Stimulated activated CD8-positive, alpha-beta memory T cell treated with anti-CD3 and anti-CD28 coated beads, Interleukin-12 subunit alpha, Interleukin-12 subunit beta, amount 100 ng/mL, for 24 hours (primary cell): ENCODE results near the gene PDGFA.
"Not testable (repeated sequence)": the region's sequence is repeated elsewhere in the genome, so short reads cannot be mapped to it uniquely, and the experiment has no call there.

Experiments used
- DNase-seq: peaks from one replicate; pipeline ENCODE4 v3.0.0-alpha.2; 2020; ENCODE audit errors: extremely low read depth

PDGFA gene

DNA sequence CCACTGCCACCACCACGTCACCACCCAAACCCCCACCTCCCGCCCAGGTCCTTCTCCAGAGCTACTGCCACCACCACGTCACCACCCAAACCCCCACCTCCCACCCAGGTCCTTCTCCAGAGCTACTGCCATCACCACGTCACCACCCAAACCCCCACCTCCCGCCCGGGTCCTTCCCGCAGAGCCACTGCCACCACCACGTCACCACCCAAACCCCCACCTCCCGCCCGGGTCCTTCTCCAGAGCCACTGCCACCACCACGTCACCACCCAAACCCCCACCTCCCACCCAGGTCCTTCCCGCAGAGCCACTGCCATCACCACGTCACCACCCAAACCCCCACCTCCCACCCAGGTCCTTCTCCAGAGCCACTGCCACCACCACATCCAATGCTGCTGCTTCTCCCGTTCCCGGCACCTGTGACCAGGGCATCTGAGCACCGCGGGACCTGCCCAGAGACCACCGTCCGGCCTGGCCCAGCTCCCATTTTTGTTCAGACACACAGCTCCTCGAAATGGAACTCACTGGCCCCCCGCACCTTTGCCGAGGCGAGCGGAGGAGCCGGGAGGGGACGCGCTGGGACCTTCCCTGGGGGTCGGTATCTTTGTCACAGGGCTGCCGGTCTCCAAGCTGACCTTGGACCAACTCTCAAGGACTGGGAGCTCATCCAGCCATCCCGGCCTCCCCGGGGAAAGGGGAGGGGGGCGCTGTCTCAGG is 32.7 kb upstream of the PDGFA start:
- DNase-seq: not testable (repeated sequence)

DNA sequence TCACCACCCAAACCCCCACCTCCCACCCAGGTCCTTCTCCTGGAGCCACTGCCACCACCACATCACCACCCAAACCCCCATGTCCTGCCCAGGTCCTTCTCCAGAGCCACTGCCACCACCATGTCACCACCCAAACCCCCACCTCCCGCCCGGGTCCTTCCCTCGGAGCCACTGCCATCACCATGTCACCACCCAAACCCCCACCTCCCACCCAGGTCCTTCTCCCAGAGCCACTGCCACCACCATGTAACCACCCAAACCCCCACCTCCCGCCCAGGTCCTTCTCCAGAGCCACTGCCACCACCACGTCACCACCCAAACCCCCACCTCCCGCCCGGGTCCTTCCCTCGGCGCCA is 31.9 kb upstream of the PDGFA start:
- not testable (repeated sequence) for DNase-seq

DNA sequence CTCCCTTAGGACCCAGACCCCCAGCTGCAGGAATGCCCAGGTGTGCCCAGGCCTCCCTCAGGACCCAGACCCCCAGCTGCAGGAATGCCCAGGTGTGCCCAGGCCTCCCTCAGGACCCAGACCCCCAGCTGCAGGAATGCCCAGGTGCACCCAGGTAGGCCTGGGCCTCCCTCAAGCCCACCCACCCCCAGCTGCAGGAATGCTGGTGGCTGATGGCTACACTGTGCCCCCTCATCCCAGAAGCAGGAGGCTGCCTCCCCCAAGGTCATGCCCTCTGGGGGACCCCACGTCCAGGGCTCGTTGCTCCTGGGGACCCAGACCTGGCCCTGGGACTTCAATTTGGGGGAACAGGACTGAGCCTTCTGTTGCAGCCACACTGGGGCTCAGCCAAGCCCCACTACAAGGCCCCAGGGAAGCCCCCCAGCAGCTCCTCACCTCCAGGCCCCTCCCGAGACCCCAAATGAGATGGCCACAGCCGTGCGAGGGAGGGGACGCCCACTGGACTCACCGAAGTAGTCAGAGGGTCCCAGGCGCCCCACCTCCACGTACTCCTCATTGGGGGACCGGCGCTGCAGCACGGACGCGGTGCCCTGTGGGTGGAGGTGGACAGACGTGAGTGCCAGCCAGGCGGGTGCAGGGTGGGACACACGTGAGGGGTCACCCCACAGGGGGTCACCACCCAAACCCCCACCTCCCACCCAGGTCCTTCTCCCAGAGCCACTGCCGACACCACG is 31.4 kb upstream of the PDGFA start:
- no peak for DNase-seq

DNA sequence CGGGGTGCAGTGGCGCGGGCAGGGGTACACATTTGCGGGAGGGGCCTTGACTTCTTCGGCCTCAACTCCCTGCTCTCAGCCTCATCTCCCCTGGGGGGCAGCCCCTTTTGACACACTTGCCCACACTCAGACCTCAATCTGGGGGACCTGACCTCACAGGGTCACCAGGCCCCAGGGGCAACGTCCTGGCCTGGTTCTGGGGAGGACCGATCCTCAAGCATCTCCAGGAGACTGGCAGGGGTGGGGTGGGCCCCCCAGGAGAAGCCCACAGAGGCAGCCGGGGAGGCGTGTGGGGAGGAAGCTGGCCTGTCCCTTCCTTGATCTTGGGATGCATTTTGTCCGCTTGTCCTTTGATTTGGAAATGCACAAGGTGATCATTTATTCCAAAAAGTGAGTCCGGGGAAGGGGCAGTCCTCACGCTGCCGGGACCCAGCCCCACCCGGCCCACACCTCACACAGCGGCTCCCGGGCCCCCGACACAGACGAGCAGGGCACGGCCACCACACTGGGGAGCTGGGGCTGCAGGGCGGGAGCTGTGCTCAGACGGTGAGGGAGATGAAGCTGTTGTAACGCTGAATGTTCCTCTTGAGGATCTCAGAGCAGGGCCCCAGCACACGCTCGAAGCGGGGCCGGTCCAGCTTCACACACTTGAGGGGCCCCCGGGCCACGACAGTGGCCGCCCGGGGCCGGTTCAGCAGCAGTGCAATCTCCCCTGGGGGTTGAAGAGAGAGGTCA is 30.4 kb upstream of the PDGFA start:
- DNase-seq: no peak

DNA sequence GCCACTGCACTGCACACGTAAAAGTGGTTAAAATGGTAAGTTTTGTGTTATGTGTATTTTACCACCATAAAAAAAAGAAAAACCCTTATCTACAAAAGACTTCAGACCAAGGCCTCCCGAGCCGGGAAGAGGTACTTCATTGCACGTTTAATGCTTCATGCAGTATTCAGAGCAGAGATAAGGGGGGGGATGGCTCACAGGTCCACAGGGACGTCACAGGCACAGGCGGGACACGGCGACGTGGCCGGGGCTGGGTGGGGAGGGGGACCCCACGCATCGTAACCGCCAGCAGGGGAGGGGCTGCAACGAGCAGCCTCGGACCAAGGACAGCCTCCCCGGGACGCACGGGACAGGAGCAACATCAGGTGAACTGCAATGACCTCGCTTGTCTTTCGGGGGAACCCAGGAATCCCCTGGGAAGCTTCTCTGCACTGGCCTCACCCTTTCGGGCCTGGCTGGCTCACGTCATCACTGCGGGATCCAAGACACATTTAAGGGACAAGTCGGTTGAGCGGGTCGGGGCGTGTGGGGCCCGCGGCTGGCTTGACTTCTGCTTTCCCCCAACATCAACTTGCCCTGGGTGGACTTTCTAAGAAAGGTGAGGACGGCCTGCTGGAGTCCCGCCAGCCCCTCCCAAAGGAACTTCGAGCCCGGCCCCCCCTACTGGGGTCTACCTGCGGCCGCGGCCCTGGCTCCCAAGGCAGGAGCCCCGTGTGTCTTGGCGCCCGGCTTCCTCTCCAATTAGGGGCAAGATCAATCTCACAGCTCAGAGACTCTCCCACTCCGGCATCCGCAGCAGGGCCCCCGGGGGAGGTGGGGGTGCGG is 29.6 kb upstream of the PDGFA start:
- DNase-seq: no peak

DNA sequence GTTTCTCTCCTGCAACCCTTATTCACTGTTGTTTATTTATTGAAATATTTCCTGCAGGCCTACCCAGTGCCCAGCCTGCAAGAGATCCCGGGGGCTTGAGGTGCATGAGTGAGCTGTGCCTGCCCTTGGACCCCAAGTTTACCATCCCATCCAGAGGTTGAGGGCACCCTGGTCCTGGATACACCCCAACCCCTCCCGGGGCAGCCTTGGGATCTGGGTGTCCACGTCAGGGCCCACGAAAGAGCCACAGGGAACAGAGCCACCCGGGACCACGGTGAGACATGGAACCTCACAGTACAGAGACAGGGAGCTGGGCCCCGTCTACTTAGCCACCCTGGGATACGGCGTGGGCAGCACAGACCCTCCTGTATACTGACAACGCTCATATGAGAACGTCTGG is 28.8 kb upstream of the PDGFA start:
- DNase-seq: no peak

DNA sequence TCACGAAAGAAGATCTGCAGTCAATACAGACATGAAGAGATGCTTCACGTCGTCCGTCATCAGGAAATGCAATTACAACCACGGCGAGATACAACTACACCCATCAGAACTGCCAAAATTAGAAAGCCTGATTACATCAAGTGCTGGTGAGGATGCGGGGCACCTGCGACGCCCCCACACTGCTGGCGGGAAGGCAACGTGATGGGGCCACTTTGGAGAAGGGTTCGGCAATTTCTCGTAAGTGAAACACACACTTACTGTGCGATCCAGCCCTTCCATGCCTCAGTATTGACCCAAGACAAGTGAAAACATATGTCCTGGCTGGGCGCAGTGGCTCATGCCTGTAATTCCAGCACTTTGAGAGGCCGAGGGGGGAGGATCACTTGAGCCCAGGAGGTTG is 25.8 kb upstream of the PDGFA start:
- no peak for DNase-seq

DNA sequence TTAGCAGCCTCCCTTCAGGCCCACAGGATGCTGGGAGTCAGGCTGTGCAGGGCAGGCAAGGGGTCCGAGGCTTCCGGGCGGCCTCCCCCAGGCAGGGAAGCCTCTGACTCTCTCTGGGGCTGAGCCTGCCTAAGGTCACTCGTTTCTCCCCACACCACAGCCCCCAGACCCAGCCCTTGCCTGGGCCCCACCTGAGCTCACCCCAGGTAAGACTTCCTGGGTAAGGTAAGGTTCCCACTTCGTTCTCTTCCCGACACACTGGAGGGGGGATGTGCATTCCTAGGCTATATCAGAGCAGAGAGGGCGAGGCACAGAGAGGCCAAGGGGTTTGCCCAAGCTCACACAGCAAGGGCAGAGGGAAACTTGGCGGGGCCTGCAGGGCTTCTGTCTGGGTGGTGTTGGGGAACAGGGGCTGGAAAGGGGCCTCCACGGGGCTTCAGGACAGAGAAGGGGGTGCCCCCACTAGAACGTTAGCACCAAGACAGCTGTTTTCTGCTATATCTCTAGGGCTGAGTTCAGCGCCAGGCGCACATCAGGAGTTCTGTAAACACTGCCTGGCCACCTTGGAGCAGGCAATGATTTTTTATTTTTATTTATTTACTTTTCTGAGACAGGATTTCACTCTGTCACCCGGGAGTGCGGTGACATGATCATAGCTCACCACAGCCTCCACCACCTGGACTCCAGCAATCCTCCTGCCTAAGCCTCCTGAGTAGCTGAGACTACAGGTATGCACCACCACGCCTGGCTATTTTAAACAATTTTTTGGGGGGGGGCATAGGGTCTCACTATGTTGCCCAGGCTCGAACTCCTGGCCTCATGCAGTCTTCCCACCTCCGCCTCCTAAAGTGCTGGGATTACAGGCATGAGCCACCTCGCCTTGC is 24.9 kb upstream of the PDGFA start:
- DNase-seq: no peak

DNA sequence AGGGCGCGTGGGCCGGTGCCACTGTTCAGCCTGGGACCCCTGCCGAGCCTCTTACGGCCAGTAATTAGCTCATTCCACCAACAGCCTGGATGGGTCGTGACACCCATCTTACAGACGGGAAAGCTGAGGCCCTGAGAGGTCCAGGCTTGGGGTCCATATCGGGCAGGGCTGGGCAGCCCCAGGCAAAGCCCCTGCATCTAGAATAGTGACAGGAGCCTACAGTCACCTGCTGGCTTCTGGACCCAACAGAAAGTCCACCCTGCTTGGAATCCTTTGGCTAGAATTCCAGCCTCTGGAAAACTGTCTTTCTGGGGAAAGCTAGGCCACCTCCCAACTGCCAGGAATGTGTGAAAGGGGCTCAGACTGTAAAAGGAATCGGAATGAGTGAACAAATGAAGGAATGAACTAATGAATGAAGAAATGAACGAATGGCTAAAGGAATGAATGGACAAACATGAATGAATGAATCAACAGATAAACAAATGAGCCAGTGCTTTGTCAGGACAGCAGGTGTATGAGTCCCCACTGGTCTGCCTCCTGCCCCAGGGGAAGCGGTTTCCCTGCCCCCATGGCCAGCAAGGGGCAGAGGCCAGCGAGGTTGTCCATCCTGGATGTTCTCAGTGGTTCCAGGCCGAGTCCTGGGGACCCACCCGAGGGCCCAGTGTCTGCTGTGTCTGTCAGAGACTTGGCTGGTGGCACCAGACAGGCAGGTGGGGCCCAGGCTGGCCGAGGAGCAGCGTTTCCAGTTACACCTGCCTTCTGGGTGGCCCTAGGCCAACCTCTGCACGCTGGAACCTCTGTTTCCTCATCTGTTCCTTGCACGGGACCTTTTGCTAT is 24.1 kb upstream of the PDGFA start:
- no peak for DNase-seq

DNA sequence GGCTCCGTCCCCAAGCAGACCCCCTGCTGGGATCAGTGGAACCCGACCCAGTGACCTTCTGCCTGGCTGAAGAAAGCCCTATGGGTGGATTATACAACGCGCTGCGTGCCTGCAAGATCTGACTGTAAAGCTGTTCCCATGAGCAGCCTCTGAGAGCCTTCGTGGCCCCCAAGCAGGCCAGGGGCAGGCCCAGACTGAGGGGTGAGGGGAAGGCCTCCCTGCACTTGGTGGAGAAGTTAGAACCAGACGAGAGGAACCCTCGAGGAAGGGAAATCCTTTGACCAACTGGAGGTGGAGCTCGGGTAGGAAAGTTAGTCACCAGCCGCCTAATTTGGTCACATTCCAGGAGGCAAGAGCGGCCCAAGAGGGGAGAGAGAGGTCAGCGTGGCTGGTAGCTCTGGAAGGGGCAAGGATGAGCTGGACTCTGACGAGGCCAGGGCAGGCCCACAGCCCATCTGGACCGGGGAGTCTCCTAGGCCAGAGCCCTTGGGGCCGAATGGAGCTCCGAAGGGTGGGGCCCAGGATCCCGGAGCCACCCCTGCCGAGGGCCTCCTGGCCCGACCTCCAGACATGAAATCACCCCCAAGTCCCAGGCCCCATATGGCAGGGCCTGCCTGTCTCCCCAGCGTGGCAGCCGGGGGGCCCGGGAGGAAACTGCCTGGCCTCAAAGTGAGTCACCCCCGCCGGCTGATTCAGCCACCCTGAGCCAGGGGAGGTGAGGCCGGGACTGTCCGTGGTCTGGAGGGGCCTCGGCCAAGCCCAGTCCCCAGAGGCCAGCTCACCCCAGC is 23.3 kb upstream of the PDGFA start:
- no peak for DNase-seq

DNA sequence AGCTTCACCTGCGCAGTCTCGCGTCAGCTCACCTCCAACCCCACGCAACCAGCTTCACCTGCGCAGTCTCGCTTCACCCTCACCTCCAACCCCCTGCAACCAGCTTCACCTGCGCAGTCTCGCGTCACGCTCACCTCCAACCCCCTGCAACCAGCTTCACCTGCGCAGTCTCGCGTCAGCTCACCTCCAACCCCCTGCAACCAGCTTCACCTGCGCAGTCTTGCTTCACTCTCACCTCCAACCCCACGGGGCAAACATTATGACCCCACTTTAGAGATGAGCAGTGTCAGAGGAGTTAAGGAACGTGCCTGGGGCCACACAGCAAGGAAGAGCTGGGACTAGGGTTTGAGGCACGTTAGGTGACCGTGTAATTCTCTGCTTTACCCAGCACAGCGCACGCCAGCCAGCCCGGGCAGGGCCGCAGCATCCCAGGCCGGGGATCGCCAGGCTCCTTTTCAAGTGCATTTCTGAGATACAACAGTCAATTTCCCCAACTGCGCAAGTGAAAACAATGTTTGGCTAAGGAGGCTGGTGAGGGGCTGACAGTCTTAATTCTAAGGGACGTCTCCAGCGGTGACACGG is 22.6 kb upstream of the PDGFA start:
- no peak for DNase-seq

DNA sequence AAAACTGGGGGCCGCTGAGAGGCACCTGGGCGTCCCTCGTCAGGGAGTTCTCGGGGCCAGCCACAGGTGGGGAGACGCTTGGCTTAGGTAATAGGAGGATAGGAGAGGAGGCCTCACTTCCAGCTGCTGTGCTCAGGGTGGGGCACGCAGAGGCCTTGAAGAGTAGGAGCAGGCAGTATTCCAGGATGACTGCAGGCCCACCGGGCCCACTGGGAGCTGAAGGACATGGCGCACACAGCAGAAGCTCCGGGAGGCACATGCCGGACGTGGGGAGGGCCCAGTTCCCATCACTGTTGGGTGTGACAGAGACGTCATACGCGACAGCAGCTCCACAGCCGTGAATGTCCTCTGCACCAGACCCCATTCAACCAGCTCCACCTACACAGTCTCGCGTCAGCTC is 22.0 kb upstream of the PDGFA start:
- DNase-seq: no peak

DNA sequence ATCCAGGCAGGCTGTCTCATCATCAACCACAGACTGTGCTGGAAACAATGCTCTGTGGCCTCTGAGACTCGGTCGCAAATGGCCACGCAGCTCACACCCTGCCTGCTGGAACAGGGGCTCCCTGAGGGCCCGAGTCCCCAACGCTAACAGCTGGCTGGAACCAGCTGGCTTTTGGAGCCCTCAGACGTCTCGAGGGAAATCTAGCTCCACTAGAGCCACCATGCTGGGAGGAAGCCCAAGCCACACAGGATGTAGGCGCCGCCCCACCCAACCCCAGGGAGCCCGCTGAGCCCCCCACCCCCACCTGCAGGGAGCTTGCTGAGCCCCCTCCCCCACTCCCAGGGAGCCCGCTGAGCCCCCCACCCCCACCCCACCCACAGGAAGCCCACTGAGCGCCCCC is 21.4 kb upstream of the PDGFA start:
- no peak for DNase-seq

DNA sequence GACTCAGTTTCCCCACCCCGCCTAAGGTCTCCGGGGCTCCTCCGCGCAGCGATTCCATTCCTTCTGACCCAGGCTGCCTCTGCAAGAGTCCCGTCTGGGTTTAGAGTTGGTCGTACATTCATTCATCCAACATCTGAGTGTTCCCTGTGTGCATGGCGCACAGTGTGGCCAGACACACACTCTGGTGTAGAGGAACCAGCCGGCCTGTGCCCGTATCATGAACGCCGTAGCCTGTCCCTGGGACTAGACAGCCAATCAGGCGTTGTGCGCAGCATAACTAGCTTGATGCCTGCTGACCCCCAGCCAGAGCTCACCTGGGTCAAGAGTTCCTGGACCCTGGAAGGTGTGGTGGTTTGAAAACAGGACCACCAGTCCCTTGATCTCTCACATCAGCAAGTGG is 20.9 kb upstream of the PDGFA start:
- DNase-seq: no peak

DNA sequence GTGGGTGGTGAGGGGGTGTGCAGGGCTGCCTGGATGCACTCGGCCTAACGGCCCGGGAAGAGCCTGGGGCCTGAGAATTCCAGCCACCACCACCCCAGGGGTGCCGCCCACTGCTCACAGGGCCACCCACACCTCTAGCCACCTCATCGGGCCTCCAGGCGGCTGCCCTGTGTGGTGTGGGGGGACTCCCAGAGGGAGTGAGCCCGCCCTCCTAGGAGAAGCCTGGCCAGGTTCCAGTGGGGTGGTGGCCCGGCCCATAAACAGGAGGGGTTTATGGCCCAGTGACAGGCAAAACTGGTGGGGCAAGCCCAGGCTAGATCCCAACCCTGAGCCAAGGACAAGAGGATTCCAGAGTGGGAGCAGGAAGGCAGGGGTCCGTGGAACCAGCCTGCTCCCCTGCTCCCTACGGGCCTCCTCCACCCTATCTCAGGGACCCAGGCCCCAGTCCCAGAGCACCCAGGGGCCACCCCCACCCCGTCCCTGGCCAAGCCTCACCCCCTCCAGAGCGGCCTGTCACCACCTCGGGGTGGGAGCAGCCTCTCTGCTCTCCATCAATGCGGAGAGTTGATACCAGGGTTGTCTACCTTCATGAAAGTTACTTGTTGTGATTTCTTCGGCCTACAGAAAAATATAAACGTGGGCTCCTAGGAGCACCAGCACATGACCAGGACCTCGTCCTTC is 20.2 kb upstream of the PDGFA start:
- no peak for DNase-seq

DNA sequence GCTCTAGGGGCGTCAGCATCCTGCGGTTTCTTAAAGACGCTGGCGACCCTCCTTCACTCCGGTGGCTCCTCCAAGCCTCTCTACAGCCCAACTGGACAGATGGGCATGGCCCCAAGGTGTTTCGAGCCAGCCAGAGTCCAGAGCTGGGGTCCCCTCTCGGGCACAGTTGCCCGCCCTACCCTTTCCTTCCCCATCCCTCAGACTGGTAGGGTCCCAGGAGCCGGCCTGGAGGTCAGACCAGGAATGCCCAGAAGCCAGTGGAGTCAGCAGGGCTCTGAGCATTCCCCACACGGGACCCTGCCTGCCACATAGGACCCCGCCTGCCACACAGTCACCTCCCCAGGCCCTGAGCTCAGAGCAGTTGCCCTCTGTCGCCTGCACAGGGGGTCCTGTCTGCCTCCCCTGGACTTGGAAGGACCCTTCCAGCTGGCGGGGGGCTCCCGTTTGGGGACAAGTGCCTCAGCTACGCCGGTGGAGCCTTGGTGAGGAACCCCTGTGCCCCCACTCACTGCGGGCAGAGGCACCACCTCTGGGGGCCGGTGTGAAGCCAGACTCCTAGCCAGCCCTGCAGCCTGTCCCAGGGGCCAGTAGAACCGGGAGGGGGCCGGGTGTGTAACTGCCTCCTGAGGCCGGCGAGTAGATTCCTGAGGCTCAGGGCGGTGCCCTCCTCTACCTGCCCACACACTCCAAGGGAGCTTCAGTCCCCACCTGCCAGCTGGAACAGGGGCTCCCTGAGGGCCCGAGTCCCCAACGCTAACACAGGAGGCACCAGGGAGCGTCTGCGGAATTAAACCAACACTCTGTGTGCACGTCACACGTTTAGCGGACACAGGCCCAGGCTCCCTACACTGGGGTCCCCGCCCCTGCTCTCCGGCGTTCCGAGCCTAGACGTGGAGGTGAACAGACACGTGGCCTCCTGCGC is 19.4 kb upstream of the PDGFA start:
- no peak for DNase-seq

DNA sequence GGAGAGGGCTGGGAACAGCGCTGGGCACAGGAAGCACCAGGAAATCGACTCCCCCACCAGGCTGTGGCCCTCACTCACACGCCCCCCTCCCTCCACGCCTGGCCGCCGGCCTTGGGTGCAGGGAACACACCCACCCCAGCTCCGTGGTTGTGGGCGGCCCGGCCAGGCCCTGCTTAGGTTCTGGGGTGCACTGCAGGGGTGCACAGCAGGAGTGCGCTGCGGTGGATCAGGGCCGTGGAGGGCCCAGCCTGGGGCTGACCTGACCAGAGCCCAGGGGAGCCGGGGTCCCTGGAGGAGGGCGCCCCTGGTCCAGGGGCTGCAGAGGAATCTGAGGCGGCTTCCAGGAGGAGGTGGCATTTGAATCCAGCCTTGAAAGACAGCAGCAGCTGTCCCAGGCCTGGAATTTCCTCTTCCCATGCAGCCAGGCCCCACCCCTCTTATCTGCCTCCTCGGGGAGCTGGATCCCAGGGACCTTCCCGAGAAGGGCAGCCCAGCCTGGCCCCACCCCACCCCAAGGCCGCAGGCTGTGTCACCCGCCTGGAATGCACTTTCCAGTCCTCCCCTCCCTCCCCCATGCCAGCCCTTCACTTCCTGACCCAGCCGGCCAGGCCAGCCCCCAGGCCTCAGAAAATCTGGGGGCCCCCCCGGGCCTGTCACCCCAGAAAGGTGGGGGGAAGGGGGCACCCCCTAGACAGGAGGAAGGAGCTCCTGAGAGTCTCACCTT is 18.4 kb upstream of the PDGFA start:
- DNase-seq: no peak
